Jurkat, Clone E6-1 (cell line): ENCODE measurements around the gene SEC62.

Experiments
- DNase-seq: peaks from one replicate; pipeline ENCODE4 v3.0.0-alpha.2; 2011; ENCODE audit warnings: low read depth, low spot score
- H3K4me3 ChIP-seq: 2 replicates; pipeline ENCODE4 v1.5.1; 2011; ENCODE audit warnings: mild to moderate bottlenecking, low read length, control low read depth, moderate library complexity

The SEC62 gene

DNA sequence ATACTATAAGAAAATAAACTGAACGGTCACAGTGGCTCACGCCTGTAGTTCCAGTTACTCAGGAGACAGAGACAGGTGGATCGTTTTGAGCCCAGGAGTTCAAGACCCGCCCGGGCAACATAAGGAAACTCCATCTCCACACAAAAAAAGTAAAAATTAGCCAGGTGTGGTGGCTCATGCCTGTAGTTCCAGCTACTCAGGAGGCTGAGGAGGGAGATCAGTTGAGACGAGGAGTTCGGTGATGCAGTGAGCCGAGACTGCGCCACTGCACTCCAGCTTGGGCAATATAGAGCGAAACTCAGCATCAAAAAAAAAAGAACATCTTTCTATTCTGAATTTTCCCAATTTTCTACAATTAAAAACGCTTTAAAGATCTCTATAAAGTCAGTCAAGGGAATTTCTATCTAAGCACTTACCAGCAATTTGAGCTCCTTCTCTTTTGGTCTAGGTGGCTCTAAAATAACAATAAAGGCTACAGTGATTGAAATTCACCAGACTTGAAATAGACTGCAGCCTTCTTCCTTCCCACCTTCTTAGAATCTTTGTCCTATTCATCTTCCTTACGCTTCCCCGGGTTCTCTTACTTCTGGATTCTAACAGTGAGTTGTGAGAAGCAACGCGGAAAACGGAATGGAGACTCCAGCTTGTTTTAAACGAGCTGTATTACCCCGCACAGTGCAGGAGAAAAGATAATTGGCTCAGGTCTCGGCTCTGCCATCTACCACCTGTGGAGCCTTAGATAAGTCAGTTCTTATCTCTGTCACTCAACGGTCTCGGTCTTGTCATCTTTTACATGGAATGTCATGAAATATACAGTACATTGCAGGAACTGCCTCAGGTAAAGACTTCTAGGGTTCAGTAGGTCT is 812 bp upstream of the SEC62 start:
- no peak for DNase-seq

DNA sequence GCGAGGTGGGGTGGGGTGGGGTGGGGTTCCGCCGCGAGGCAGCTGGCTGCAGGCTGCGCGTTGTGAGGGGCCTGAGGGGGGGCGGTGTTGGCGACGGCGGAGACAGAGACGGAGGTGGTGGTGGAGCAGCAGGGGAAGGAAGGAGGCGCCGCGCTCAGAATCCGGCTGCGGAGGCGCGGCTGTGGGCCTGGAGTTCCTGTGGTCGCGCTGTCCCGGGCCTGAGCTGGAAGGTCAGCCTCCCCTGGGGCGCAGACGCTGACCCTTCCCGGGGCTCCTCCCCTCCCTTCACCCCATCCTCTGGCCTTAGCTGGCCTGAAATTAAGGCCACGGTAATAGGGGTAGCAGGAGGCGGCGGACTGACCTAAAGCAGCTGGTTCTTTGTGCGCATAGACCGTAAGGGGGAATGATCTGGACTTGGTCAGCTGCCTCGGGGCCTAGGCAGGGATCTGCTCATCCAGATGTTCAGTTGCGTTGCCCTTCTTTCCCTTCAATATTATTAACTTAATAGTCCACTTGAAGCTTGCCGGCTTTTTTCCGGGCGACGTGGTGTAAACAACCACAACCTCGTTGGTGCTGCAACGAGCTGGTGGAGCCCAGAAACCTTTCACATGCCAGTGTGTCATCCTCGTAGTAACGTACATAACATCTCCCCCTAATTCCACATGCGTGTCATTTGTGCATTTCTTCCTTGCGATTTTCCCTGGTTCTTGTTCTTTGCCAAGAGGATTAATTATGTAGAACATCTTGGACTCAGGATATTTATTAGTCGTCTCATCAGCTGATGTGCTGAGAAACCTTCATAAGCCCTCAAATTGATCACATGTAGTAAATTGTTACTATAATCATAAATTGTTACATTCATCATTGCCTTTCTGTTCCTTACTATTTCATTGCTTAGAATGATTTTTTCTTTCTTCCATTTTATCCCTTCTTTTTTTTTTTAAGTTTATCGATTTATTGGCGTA is 626 bp downstream of the SEC62 start:
- no peak for DNase-seq
- H3K4me3 ChIP-seq: peak overlapping the region; percentile 91

More for the DNA sequence above, 812 bp upstream of the SEC62 start:
- H3K4me3 ChIP-seq: peak overlapping the region; percentile 91

DNA sequence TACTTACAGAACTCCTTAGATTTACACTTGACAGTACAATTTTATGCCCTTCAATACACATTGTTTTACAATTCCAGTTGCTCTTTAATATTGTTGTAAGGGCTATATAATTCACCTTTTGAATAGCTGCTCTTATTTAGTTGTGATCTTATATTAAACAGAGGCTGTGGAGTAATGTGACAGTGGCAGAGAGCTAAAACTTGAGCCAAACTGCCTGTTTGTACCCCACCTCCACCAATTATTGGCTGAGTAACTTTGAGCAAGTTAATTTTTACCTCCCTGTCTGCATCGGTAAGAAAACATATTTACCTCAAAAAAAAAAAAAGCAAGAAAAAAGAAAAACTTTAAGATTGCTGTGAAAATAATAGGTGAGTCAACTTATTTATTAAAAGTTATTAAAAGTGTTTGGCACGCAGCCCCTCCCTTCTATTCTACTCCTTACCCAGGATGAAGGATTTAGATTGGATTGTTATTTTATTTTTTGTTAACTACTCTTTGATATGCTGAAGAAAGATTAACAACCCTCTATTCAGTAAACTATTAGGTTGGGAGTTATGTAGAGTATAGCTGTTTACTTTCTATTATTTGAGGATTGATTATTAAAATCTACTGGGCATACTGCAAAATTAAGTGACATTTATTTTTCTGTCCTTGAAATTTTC is 1.7 kb downstream of the SEC62 start:
- H3K4me3 ChIP-seq: no peak overlapping the region
- DNase-seq: no peak

DNA sequence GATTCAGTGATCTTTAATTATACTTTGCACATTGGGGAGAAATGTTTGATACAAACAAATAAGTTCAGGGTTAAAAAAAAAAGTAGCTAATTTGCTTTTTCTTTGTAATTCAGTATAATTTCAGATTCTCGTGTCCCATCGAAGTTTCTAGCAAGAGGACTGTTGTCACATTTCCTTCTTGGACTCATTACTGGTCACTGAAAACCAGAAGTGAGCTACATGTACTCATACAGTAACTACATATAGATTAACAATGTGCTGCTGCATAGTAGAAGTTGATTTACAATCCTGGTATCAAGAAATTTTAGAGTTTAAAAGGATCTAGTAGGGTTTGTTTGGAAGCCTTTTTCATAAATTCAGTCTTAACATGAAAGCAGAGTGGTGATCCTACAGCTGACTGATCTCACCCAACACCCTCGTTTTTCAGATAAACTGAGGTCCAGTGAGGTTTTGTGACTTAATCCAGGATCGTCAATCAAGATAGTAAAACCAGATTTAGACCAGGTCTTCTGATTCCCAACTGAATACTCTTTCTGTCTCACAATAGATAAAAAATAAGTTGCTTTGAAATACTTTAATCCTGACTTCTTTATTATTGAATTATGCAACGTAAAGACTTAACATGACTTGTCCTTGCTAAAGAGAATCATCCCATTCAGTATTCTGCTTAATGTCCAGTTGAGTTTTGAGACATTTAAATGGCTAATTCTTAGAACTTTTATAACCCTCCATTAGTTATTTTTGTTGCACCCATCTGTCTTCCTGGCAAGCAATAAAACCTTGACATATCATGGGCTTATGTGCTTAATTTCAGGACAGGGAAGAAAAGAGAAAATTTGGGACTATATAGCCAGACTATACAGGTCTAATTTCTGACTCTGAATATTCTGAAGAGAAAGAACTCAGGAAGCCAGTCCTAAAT is 2.8 kb downstream of the SEC62 start:
- DNase-seq: no peak
- H3K4me3 ChIP-seq: no peak overlapping the region

DNA sequence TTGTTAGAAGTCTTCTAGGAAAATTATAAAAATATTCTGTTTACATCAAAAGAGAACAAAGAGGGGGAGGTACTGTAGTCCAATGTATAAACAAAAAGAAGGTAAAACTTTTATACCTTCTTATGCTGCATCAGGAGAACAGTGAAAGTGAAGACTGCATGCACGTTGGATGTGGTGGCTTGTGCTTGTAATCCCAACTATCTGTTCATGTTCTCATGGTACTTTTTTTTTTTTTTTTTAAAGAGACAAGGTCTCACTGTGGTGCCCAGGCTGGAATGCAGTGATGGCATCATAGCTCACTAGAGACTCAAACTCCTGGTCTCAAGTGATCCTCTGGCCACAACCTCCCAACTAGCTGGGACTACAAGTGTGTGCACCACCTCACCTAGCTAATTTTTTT is 4.2 kb downstream of the SEC62 start:
- no peak for DNase-seq
- no peak overlapping the region for H3K4me3 ChIP-seq

DNA sequence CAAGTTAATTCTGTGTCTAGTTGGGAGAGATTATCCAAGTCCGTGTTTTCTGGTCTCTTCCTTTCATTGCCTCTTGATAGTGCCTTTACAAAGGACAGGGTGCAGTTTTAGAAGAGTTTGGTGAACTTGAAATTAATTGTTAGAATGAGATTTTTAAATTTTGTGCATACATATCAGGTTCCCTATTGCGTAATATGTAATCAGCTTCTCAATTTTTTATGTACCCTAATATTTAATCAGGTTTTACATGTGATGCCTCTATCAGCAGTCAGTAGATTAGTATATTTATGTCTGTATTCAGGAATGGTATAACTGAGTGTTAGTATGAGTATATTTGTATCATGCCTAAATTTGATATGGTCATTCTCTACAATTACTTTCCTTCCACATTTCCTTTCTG is 4.9 kb downstream of the SEC62 start:
- no peak for DNase-seq
- H3K4me3 ChIP-seq: no peak overlapping the region

DNA sequence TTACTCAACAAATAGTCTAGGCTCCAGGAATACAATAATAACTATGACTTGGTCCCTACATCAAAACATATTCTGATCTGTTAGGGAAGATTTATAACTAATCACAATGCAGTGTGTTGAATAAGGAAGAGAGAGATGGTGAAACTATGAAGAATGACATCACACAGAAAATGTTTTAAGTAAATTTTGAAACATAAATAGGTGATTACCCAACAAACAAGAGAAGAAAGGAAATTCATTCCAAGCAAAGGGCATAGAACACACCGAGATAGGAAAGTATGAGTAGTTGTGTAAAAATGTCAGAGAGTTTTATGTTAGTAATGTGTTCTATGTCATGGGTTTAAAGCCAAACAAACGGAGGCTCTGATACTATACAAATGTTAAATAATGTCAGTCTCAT is 13.4 kb downstream of the SEC62 start:
- DNase-seq: no peak
- no peak overlapping the region for H3K4me3 ChIP-seq

DNA sequence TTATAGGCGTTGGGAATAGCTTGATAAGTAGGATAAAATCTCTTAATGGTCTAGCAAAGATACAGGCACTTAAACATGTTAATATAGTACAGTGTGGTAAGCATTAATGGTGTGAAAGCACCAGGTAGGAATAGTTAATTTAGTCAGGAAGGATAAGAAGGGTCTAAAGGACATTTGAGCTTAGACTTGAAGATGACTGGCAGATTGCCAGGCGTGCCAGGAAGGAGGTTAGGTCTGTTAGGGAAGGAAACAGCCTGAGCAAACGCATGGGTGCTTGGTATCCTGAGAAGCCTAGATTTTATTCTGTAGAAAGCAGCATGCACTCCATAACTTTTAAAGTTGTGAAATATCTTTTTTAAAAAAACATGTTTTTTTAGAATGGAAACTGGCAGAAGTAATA is 17.7 kb downstream of the SEC62 start:
- no peak for DNase-seq
- no peak overlapping the region for H3K4me3 ChIP-seq

DNA sequence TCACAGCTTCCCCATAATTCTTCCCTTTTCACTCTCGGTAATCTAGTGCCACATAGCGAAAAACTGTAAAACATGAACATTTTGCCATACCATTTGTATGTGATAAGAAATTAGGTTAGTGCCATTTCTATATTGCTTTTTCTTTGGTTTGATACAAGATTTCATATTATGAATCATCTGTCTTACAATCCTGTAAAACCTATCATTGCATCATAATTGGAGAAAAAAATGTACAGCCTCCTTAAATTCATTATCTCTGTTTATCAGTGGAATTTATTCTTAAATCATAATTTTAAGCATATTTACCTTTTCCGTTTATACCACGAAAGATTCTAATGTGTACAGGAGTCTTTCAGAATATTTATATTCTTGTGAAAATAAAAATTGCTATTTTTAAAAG is 23.8 kb downstream of the SEC62 start:
- no peak for DNase-seq
- H3K4me3 ChIP-seq: no peak overlapping the region

DNA sequence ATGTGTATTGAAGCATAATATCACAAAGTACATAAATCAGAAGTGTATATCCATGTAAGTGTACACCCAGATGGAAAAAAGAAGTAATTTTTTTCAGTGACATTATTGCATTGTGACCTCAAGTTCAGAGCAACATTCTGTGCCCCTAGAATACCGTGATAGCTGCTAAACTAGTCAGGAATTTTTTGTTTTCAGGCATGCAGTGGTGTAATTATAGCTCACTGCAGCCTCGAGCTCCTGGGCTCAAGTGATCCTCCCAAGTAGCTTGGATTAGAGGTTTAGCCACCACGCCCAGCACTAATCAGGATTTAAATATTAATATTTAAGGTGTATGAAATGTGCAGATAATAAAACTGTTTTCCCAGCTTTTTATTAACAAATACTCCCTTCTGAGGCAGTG is 25.5 kb downstream of the SEC62 start:
- no peak overlapping the region for H3K4me3 ChIP-seq
- DNase-seq: no peak

DNA sequence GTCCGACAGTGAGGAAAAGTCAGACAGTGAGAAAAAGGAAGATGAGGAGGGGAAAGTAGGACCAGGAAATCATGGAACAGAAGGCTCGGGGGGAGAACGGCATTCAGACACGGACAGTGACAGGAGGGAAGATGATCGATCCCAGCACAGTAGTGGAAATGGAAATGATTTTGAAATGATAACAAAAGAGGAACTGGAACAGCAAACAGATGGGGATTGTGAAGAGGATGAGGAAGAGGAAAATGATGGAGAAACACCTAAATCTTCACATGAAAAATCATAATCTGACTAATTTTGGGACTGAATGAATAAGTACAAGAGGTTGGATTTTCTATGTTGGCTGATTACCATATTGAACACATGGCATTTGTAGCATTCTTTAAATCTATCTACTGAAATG is 26.2 kb downstream of the SEC62 start:
- DNase-seq: no peak
- no peak overlapping the region for H3K4me3 ChIP-seq

DNA sequence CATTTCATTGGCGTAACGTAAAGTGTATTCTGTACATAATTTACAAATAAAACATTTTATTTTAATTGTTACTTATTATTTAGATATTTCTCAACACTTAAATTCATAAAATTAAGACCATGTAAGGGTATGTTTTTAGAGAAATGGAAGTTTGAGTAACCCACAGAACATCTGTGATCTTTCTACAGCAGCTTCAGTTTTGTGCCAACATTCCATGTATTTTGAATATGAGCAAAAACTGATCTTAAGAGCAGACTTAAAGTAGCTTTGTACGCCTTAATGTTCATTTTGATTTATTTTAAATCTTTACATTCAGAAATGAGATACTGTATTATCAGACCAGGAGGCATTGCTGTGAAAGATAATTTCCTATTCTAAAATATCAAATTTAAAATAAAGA is 27.2 kb downstream of the SEC62 start:
- DNase-seq: no peak
- H3K4me3 ChIP-seq: no peak overlapping the region

DNA sequence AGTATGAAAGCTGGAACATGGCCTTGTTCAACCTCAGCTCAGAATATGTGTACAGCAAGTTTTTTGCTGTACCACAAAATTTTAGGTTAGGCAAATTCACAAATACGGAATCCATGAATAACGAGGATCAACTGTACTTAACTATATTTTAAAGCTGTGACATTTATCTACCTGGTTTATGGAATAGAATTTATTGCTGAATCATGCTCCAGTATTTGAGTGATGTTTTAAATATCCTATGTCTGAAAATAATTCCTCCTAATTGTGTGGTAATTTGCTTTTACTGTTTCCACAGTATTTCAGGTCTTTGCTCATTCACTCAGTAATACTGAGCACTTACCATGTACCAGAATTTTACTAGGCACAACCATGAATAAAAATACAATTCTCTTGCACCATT is 29.5 kb downstream of the SEC62 start:
- no peak overlapping the region for H3K4me3 ChIP-seq
- no peak for DNase-seq

DNA sequence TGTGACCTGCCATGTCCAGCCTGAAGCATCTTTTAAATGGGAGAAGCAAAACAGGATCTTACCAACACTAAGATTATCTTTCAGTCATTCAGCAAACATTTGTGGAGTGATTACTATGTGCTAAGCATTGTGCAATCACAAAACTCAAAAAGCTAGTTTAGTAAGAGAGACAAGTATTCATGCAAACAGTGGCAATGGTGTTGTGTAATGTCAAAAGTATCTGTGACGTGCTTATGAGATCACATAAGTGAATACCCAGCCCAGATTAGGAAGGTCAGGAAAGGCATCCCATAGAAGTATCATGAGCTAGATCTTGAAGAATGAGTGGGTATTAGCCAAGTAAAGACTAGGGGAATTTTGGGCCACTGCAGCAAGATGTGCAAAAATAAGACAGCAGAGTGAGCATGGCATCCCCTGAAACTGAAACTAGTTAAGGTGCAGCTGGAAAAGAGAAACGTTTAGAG is 32.1 kb downstream of the SEC62 start:
- no peak overlapping the region for H3K4me3 ChIP-seq
- no peak for DNase-seq

DNA sequence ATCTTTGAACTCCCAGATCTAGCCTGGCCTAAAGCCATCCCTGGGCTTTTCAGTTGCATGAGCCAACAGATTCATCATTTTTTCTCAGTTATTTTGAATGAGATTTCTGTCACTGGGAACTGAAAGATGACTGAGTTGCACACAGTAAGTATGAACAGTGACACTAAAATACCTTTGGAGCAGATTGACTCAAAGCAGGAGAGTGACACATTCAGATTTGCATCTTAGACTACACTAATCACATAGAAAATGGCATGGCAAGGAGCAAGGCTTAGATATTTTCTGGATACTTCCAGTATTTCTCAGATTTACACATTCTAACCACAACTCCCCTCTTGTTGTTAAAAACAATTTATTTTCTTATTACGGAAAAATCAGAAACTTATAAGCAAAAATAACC is 32.8 kb downstream of the SEC62 start:
- DNase-seq: no peak
- no peak overlapping the region for H3K4me3 ChIP-seq

DNA sequence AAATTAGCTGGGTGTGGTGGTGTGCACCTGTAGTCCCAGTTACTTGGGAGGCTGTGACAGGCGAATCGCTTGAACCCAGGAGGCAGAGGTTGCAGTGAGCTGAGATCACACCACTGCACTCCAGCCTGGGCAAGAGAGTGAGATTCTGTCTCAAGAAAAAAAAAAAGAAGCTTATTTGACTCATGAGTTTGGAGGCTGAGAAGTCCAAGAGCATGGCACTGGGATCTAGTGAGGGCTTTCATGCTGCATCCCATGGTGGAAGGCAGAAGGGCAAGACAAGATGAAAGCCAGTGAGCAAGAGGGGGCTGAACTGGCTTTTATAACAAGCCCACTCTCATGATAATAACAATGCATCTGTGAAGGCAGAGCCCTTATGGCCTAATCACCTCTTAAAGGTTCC is 33.4 kb downstream of the SEC62 start:
- DNase-seq: no peak
- no peak overlapping the region for H3K4me3 ChIP-seq

DNA sequence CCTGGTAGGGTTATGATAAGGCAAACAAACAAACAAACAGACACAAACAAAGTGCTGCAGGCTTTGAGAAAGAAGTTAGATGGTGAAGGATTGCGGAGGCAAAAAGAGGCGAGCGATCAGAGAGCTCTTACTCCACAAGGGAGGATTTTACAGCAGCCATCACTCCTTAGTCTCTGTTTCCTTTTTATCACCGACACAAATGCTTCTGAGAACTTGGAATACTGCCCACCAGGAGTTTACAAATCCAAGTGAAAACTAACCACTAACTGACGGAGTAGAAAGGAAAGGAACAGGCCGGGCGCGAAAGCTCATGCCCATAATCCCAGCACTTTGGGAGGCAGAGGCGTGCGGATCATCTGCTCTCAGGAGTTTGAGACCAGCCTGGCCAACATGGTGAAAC is 35.6 kb downstream of the SEC62 start:
- no peak for DNase-seq
- H3K4me3 ChIP-seq: no peak overlapping the region

DNA sequence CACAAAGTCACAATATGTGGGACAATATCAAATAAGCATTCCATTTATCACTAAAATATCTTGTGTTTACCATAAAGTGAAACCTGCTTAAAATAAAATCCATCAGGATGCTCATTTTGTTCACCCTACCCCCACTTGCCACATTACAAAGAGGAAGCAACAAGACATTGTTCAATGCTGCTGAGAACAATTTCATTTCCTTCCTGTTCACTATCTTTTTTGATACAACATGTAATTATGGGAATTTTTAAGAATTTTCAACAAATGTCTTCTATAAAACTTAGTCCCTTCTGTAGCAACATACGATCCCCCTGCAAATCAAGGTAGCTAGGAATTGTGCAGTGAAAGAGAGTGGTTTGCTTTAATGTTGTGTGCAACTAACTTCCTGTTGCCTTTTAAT is 36.3 kb downstream of the SEC62 start:
- H3K4me3 ChIP-seq: no peak overlapping the region
- no peak for DNase-seq

DNA sequence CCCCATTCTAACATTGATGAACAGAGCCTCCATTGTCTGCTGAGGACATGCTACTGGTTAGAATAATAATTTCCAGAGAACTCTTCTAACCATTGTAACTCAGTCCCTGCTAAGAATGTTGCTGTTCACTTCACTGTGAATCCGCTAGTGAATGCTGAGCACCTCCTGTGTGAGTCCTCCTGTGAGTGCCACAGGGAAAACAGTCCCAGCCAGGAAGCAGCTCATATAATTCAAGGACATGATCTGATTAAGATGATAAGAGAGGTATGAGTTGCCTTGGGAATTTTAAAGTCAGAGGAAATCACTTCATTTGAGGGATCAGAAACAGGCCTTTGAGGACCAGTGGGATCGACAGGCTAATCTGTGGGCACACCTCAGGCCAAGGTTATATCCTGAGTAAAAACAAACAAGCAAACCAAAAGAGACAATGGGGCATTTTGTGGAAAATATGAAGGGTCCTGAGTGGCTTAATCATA is 37.3 kb downstream of the SEC62 start:
- no peak overlapping the region for H3K4me3 ChIP-seq
- no peak for DNase-seq
